GM19397 (cell line): Measurements from ENCODE around the gene SSH3.

Experiments
- ATAC-seq: cut with Tn5 transposase; IDR thresholded peaks from one replicate; pipeline ENCODE4 v1.9.1; 2021; ENCODE audit warnings: mild to moderate bottlenecking, moderate library complexity; ENCODE audit not compliant: unreplicated experiment

SSH3 gene

GRCh38 chr11:67279589-67280340 is 23.6 kb upstream of the SSH3 start:
- no peak for ATAC-seq

DNA sequence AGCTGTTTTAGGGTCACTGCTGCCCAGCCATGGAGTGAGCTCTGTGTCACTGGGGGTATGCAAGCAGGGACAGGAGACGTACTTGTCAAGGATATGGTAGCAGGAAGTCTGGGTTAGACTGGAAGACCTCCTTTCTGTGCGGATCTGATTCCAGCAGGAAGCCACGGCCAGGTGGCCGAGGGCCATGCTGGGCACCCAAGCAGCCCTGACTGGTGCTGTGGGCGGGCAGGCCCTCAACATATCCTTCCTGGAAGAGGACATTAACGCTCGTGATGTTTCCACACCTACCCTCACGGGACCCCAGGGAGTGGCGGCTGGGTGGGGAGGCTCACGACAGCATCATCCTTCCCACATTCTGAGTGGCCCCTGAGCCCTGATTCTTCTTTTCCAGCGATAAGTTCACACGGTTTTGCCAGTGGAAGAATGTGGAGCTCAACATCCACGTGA is 23.0 kb upstream of the SSH3 start:
- no peak for ATAC-seq

DNA sequence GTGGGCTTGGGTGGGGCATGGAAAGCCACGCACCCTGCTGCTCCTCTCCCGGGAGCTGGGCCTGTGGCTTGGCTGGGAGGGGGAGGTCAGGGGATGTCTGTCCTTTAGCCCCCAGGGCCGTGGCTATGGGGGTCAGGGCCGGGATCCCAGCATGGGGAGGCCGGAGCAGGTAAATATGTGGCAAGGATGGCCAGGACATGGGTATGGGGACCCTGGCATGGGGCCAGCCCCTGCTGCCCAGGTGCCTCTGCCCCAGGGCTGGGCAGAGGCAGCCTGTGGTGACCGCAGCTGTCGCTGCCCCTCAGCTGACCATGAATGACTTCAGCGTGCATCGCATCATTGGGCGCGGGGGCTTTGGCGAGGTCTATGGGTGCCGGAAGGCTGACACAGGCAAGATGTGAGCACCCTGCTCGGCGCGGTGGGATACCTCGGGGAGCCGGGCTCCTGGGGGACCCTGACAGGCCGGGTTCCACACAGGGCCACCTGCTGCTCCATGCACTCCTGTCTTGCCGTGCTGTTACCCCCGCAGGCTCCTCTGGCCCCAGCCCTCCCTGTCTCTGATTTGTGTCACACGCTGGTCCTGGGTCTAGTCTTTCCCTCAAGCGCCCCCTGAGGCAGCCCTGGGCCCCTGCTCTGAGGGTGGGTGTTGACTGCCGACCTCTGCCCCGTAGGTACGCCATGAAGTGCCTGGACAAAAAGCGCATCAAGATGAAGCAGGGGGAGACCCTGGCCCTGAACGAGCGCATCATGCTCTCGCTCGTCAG is 22.4 kb upstream of the SSH3 start:
- no peak for ATAC-seq

DNA sequence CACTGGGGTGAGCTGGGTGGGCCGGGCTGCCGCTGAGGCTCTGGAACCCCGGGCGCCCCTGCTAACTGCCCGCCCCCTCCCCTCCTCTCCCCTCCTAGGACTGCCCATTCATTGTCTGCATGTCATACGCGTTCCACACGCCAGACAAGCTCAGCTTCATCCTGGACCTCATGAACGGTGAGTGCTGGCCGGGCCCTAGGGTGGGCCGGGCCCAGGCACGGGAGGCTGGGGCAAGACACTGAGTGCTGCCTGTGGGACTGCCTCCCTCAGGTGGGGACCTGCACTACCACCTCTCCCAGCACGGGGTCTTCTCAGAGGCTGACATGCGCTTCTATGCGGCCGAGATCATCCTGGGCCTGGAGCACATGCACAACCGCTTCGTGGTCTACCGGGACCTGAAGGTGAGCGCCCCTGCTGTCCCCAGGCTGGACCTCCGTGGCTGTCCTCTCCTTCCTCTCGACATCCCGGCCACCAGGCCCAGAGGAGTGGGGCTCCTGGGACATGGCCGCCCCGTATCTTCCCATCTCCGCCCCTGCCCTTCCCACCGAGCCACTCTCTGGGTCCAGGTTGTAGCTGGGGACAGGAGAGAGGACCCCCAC is 21.7 kb upstream of the SSH3 start:
- no peak for ATAC-seq

DNA sequence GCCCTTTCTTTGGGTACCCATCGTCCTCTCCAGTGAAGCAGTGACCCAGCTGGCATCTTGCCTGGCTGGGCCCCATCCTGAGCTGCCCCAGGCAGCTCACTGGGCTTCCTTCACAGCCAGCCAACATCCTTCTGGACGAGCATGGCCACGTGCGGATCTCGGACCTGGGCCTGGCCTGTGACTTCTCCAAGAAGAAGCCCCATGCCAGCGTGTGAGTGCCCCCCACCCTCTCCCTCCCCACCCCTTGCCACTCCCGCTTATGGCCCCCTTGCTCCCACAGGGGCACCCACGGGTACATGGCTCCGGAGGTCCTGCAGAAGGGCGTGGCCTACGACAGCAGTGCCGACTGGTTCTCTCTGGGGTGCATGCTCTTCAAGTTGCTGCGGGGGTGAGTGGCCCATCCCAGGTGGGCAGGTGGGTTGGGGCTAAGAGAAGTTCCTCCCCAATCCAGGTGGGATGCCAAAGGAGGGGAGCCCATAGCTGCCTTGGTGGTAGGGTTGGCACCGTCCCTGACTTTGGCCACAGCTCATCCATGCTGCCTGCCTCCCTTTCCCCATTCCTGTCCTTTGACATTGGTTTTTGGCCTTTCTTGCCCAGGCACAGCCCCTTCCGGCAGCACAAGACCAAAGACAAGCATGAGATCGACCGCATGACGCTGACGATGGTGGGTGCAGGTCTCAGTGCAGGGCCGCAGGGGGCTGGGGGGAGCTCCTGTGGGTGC is 21.0 kb upstream of the SSH3 start:
- ATAC-seq: no peak

- ATAC-seq: no peak
Observed at GRCh38 chr11:67282876-67283371, 20.4 kb upstream of the SSH3 start.

DNA sequence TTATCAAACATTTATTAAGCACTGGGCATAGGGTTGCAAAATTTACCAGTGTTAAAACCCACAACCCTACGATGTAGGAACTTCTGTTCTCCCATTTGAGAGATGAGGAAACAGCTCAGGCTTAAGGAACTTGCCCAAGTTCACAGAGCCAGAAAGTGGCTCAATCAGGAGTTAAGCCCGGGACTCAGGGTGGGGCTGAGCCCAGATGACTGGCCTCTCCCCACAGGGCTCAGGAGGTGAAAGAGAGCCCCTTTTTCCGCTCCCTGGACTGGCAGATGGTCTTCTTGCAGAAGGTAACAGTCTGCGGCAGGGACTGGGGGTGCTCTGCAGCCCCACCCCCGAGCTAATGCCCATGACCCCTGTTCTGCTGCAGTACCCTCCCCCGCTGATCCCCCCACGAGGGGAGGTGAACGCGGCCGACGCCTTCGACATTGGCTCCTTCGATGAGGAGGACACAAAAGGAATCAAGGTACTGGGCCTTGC is 19.8 kb upstream of the SSH3 start:
- no peak for ATAC-seq

GRCh38 chr11:67284811-67285540 is 18.4 kb upstream of the SSH3 start:
- ATAC-seq: no peak

- ATAC-seq: no peak
Observed at GRCh38 chr11:67285541-67286498, 17.5 kb upstream of the SSH3 start.

GRCh38 chr11:67286621-67287333 is 16.6 kb upstream of the SSH3 start:
- ATAC-seq: no peak

DNA sequence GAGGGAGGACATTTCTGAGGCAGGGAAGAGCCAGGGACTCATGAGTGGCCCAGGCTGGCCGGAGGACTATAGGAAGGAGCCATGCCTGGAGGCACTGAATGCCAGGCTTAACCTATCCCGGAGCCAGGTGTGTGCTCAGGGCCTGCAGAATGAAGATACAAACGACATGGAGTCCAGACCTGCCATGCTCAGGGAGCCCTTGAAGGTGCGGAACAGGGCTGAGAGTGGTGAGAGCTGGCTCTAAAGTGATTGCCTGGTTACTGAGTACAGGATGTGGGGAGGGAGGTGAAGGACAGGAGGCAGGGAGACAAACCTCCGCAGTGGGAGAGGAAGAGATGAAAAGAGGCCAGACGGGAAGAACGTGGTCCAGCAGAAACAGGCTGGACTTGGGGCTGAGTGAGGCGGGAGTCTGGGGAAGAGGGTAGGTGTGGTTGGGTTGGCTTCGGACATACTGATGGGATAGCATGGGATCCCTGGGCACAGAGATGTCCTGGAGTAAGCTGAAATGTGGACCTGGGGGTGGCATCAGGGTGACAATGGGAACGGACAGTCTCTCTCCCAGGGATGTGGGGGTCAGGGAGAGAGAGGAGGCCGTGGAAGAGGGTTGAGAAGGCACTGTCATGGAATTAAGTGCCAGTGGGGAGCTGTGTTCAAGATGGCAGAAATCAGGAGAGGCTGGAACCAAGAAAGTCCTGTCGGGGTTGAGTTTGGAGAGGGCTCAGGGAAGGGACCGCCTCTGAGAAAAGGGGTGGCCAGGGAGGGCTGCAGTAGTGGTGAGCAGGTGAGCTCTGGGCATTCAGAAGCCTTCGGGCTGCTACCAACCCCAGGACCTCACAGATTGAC is 15.8 kb upstream of the SSH3 start:
- ATAC-seq: no peak

GRCh38 chr11:67288198-67288451 is 15.2 kb upstream of the SSH3 start:
- ATAC-seq: no peak

GRCh38 chr11:67288452-67289225 is 14.7 kb upstream of the SSH3 start:
- peak; percentile 60 for ATAC-seq

- no peak for ATAC-seq
Observed at GRCh38 chr11:67289226-67289650, 14.1 kb upstream of the SSH3 start, which contains the start of gene ANKRD13D. ANKRD13D (plus strand) TSS chr11:67289303; CDS start chr11:67289461, 158 bp downstream.

GRCh38 chr11:67289651-67290479 is 13.5 kb upstream of the SSH3 start:
- ATAC-seq: no peak

DNA sequence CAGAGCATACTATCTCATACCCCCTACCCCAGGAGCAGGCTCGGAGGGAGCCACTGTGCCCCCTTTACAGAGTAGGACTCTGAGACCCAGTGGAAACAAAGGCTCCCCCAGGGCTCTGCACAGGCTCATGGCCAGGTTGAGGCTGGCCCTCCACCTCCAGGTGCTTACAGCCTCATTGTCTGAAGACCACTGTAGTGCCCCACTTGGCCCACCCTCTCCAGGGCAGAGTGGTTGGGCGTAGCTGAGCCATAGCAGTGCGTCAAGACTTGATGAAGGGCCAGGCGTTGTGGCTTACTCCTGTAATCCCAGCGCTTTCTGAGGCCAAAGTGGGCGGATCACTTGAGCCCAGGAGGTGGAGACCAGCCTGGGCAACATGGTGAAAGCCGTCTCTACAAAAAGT is 12.5 kb upstream of the SSH3 start:
- ATAC-seq: no peak
